HG03565 (cell line): Measurements from ENCODE around the gene CACNA2D3.

Source experiments
- ATAC-seq: cut with Tn5 transposase; IDR thresholded peaks from one replicate; pipeline ENCODE4 v1.9.1; 2021; ENCODE audit warnings: mild to moderate bottlenecking, moderate library complexity; ENCODE audit not compliant: unreplicated experiment

Gene CACNA2D3

GRCh38 chr3:54212723-54213122 lies 90.4 kb downstream of the CACNA2D3 start:
- no peak for ATAC-seq

DNA sequence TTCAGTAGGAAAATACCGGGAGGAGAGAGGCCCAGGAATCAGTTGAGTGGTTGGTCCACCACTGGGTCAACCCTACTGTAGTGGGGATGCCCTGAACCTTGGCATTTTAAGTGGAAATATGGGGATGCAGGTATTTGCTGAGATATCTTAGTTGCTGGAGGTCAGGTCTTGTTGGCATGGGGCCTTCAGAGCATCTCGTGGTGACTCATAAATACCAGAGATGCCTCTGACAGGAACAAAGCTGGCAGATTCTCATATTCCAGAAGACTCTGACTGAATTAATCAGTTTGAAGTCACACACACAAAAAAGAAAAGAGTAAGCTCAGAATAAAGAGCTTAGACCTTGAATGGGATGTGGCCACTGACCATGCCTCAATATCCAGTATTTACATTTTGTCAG lies 91.6 kb downstream of the CACNA2D3 start:
- ATAC-seq: no peak

DNA sequence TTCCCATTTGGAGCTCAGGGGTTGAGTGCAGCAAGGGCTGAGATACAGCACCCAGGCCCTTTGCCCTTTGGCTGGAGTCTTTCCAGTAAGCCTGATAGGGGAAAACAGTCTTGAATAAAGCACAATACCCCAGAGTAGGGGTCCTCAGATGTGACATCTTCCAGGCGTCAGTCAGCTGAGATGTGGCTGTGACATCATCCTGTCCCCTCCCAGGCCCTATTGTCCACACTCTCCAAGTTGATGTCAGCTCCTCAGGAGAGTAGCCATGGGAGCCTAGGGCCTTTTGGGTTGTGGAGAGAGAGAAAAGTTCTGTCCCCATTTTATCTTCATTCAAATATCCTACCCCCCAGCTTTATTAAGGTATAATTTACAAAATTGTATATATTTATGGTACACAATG lies 92.5 kb downstream of the CACNA2D3 start:
- no peak for ATAC-seq

- ATAC-seq: no peak
Observed at GRCh38 chr3:54215521-54215920, 93.2 kb downstream of the CACNA2D3 start.

- no peak for ATAC-seq
Observed at GRCh38 chr3:54217828-54218227, 95.5 kb downstream of the CACNA2D3 start.

- ATAC-seq: no peak
Observed at GRCh38 chr3:54222316-54222715, 100.0 kb downstream of the CACNA2D3 start.

GRCh38 chr3:54223063-54223462 lies 100.7 kb downstream of the CACNA2D3 start:
- ATAC-seq: no peak

- ATAC-seq: no peak
Observed at GRCh38 chr3:54225841-54226528, 103.6 kb downstream of the CACNA2D3 start.

GRCh38 chr3:54228806-54229205 lies 106.5 kb downstream of the CACNA2D3 start:
- ATAC-seq: no peak

- ATAC-seq: no peak
Observed at GRCh38 chr3:54232618-54233017, 110.3 kb downstream of the CACNA2D3 start.

DNA sequence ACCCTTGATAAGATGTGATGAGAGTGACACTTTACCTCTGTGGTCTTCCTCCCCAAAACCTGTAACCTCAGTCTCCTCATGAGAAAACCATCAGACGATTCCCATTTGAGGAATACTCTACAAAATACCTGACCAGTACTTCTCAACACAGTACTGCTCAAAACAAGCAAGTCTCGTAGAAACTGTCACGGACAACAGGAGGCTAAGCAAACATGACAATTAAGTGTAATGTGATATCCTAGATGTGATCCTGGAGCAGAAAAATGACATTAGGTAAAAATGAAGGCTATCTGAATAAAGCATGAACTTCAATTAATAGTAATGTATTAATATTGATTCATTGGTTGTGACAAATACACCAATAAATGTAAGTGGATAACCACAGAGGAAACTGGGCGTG lies 113.6 kb downstream of the CACNA2D3 start:
- ATAC-seq: no peak

GRCh38 chr3:54237109-54237508 lies 114.8 kb downstream of the CACNA2D3 start:
- no peak for ATAC-seq

GRCh38 chr3:54237788-54238502 lies 115.6 kb downstream of the CACNA2D3 start:
- no peak for ATAC-seq

DNA sequence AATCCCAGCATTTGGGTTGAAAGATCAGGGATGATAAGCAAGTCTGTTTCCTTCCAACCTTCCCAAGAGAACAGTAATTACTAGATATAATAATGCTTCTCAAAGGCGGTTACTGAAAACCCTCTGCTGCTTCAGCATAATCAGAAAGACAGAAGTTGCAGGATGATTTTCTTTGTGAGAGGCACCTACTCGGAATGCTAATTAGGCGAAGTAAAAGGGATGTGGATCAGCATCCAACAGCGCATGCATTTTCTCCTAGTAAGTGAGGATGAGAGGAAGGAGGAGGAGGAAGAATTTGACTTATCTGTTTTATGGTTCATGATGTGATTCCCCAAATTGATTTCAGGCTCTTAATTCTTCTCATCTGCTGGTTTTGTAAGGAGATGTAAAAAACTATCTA lies 118.0 kb downstream of the CACNA2D3 start:
- ATAC-seq: no peak

- ATAC-seq: no peak
Observed at GRCh38 chr3:54243056-54243931, 120.9 kb downstream of the CACNA2D3 start.

DNA sequence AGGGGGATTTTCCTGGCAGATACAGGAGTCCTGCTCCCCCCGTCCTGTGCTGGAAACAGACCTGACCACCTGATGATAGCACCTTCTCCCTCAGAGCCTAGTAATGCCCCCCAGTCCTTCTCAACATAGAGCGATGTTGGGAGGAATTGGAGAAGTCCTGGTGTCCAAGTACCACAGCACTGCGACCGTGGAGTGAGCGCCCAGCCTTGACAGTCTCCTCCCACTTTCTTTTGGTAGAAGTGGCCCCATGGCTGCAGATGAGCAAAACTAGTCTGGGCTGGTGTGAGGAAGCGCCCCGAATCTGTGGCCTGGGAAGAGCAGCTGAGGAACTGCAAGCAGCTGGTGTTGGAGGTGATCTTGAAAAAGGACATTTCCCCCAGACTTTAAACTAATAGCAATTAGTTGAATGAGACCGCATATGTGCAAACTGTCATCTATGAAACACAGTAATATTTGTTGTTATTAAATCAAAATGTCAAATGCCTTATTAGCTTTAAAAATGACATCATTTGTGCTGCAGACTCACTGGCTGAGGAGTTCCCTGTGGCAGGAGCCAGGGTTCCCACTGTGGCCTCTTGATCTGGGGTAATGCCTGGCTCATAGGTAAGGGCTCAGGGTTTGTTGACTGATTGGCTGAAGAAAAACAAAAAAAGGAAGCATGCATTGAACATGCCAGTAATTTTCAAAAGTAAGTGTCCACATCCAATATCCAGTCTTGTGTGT lies 121.8 kb downstream of the CACNA2D3 start:
- no peak for ATAC-seq

GRCh38 chr3:54251705-54252104 lies 129.4 kb downstream of the CACNA2D3 start:
- no peak for ATAC-seq

DNA sequence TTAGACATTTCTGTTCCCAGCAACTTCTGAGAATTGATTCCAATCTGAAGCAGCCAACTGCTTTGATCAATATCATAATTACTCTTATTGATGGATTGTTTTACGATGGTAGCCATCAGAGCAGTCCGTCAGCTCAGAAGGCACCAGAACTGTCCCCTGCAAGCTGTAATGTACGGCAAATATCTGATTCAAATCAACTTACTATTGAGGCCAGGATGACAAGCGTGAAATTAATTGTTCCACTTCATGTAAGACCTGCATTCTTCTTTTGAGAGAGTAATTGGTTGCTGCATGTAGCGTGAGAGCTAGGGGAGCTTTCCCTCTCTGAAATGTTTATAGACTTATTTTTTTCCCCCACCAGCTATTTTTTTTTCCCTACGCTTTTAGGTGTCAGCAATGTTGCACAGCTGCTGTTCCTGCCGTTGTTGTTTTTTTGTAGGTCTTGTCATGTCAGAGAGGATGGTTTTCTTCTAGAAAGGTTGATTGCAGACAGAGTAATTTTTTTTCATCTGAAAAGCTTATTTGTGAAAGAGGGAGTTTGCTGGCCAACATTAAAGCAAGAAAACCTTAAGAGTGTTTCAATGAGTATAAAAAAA lies 134.9 kb downstream of the CACNA2D3 start:
- ATAC-seq: no peak

DNA sequence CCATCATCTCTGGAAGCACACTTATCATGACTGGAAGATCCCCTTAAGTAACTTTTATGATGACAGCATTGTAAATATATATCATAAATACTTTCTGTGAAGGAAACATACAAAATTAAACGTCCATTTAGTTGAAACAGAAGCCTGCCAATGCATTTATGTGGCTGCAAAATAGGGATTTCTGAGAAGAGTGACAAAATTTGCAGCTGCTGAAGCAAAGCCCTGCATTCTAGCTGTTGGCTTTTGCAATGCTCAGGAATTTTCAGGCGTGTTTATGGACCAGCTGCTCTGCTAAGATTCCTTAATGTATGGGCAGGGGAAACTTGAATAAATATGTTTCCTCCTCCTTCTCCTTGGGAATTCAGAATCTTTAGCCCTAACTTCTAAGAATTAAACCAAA lies 137.3 kb downstream of the CACNA2D3 start:
- no peak for ATAC-seq

DNA sequence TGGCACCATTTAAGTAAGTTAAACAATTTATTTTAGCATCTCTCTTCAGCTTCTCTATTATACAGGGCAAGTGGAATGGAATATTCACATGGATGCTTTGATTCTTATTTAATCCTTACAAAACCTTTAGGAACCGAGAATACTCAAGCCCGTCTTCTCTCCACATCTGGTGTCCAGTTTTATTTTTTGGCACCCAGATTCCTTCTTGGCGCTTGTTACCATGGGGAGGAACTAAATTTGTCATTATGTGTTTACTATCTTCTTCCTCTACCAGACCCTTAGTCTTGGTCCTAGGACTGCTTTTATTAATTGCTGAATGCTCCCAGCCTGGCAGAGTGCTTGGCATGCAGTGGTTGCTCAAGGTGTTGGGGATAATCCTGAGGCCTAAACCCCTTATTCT lies 138.8 kb downstream of the CACNA2D3 start:
- ATAC-seq: no peak

DNA sequence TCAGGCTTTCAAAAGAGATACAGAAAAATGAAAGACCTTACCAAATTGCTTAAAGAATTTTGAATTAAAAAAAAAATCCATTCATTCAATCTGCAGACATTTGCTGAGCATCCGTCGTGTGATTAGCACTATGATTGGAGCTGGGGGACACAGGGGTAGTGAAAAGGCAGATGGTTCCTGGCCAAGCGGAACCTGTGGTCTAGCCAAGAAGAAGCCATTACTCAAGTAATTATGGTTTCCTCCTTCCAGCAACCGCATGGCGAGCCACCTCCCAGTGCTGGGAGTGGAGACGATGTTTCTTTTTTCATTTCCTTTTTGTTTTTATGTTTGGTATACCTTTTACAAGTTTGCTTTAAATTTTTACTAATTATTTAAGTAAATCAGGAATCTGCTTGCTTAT lies 140.2 kb downstream of the CACNA2D3 start:
- ATAC-seq: no peak
